Mesodermal cell (in vitro differentiated cells): ENCODE measurements around the gene PTPRN2.

Experiments used
- H3K27ac ChIP-seq: 2 replicates; pipeline ENCODE4 v1.7.0; 2013; ENCODE audit warnings: mild to moderate bottlenecking, low read depth, low read length, moderate library complexity; ENCODE audit not compliant: severe bottlenecking
- H3K36me3 ChIP-seq: 2 replicates; pipeline ENCODE4 v1.7.1; 2013; ENCODE audit warnings: mild to moderate bottlenecking, low read length, moderate library complexity; ENCODE audit not compliant: control insufficient read depth, insufficient read depth
- H3K4me1 ChIP-seq: one replicate; pipeline ENCODE4 v1.7.1; 2013; ENCODE audit warnings: mild to moderate bottlenecking, low read length; ENCODE audit not compliant: insufficient read depth, control insufficient read depth, poor library complexity, severe bottlenecking
- H3K4me3 ChIP-seq: 2 replicates; pipeline ENCODE4 v1.7.0; 2013; ENCODE audit warnings: low read length, control low read depth, mild to moderate bottlenecking; ENCODE audit not compliant: insufficient read depth, poor library complexity, severe bottlenecking; ENCODE audit errors: extremely low read depth
- H3K9me3 ChIP-seq: 2 replicates; pipeline ENCODE4 v1.7.1; 2013; ENCODE audit warnings: mild to moderate bottlenecking, low read length, moderate library complexity; ENCODE audit not compliant: control insufficient read depth
- WGBS, 2 experiments: methylation state at CpG; one replicate each; pipeline ENCODE4 v1.1.5; 2013; ENCODE audit warnings: missing lambda C conversion rate in 2 of 2; ENCODE audit not compliant: insufficient coverage in 2 of 2; 5-methylcytosine and 5-hydroxymethylcytosine counted together

The PTPRN2 gene

DNA sequence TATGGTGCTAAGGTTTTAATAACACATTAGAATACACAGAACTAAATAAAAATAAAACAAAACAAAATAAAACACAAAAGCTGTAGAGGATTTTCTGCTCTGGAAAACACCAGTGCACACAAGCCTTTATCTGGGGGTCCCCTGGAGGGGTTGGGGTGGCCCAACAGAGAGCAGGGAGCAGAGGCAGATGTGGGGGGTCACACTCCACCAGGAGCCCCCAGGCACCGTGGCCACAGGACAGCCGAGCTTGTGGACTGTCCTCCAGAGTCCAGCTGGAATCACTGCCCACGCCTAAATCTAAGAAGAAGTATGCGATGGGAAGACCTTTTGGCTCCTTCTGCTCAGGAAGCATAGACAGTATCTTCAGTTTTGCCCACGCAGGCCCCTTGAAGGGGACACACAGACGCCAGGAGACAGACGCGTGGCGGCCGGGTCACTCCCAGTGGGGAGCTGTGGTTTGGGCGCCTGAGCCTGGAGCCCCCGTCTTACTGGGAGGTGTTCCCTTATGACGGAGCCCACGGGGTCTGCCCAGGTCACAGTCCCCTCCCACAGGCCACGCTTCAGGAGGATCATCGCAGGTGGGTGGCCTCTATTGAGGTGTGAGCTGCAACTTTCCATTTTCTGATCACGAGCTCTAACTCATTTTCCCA lies 595.0 kb downstream of the PTPRN2 start:
- no peak overlapping the region for H3K27ac ChIP-seq
- H3K36me3 ChIP-seq, result no peaks in the 10 kb centered on the region
- peaks cover 77% of the 10 kb centered on the region for H3K9me3 ChIP-seq
- 81 to 88% methylated on average over 10 to 16 of the region's 17 CpGs for WGBS, 2 experiments
- no peaks in the 10 kb centered on the region for H3K4me1 ChIP-seq
- no peak overlapping the region for H3K4me3 ChIP-seq

GRCh38 chr7:157991761-157992160 lies 595.9 kb downstream of the PTPRN2 start:
- H3K4me1 ChIP-seq, result no peaks in the 10 kb centered on the region
- no peak overlapping the region for H3K27ac ChIP-seq
- 74 to 83% methylated on average over 6 to 10 of the region's 11 CpGs for WGBS, 2 experiments
- H3K4me3 ChIP-seq, result no peak overlapping the region
- no peaks in the 10 kb centered on the region for H3K36me3 ChIP-seq
- peaks cover 82% of the 10 kb centered on the region for H3K9me3 ChIP-seq

- Histone ChIP-seq H3K4me3 (no peak overlapping the region), H3K4me1 (no peaks in the 10 kb centered on the region), H3K9me3 (peaks cover 82% of the 10 kb centered on the region), H3K36me3 (no peaks in the 10 kb centered on the region), H3K27ac (no peak overlapping the region)
- WGBS, 2 experiments, result 77 to 81% methylated on average over 7 of the region's 9 CpGs
Measured at GRCh38 chr7:157991351-157991750, 596.3 kb downstream of the PTPRN2 start.

- Histone ChIP-seq H3K4me3 (no peak overlapping the region), H3K4me1 (no peaks in the 10 kb centered on the region), H3K27ac (no peak overlapping the region), H3K9me3 (peaks cover 79% of the 10 kb centered on the region), H3K36me3 (no peaks in the 10 kb centered on the region)
- 60% methylated on average over 9 of the region's 9 CpGs for WGBS, 2 experiments
Measured at GRCh38 chr7:157990881-157991250, 596.8 kb downstream of the PTPRN2 start.

- Histone ChIP-seq H3K36me3 (no peaks in the 10 kb centered on the region), H3K9me3 (peaks cover 79% of the 10 kb centered on the region), H3K27ac (no peak overlapping the region), H3K4me1 (no peaks in the 10 kb centered on the region), H3K4me3 (no peak overlapping the region)
- 80 to 84% methylated on average over 16 to 19 of the region's 21 CpGs for WGBS, 2 experiments
Measured at GRCh38 chr7:157990226-157990880, 597.3 kb downstream of the PTPRN2 start.

DNA sequence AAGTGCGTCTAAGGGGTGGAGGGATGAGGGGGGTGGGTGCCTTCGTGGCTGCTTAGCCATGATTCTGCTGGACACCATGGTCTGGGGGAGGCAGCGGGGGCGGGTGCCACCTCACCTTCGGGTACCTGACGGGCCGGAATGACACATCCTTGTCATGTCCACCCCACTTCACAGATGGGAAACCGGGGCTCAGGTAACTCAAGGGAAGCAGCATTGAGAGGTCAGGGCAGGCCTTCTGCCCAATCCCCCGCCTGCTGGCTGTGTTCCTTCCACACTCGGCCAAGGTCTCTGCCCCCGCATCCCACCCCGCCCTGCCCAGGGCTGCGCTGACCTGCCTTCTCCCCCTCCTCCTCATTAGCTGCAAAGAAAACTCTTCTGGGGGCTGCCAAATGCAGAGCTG lies 598.0 kb downstream of the PTPRN2 start:
- Histone ChIP-seq H3K36me3 (no peaks in the 10 kb centered on the region), H3K4me3 (no peak overlapping the region), H3K27ac (no peak overlapping the region), H3K4me1 (no peaks in the 10 kb centered on the region), H3K9me3 (peaks cover 83% of the 10 kb centered on the region)
- 87 to 91% methylated on average over 4 to 11 of the region's 13 CpGs for WGBS, 2 experiments

GRCh38 chr7:157987906-157988305 lies 599.7 kb downstream of the PTPRN2 start:
- Histone ChIP-seq H3K4me1 (no peaks in the 10 kb centered on the region), H3K4me3 (no peak overlapping the region), H3K9me3 (peaks cover 79% of the 10 kb centered on the region), H3K36me3 (no peaks in the 10 kb centered on the region), H3K27ac (no peak overlapping the region)
- 47 to 58% methylated on average over 6 to 10 of the region's 10 CpGs for WGBS, 2 experiments

DNA sequence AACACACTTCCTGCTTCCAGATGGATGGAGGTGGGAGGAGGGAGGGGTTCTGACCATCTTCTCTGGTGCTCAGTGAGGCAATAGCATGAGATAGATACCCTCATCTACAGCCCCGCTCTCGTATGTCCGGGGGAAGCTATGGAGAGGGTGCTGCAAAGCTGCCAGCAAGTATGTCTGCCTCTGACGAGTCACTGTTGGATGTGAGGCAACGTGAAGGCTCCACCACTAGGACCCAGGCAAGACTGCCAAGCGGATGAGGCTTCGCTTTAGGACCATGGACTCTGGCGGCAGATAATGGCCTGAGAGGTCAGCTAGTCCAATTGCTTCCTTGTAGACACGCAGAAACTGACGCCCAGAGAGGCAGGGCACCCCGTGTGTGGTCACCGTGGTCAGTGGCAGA lies 601.6 kb downstream of the PTPRN2 start:
- H3K4me1 ChIP-seq, result no peaks in the 10 kb centered on the region
- H3K9me3 ChIP-seq, result peaks cover 75% of the 10 kb centered on the region
- H3K4me3 ChIP-seq, result no peak overlapping the region
- no peaks in the 10 kb centered on the region for H3K36me3 ChIP-seq
- WGBS, 2 experiments, result 74 to 76% methylated on average over 11 to 12 of the region's 12 CpGs
- H3K27ac ChIP-seq, result no peak overlapping the region

GRCh38 chr7:157985636-157986035 lies 602.0 kb downstream of the PTPRN2 start:
- no peak overlapping the region for H3K4me3 ChIP-seq
- no peak overlapping the region for H3K27ac ChIP-seq
- H3K4me1 ChIP-seq, result no peaks in the 10 kb centered on the region
- H3K36me3 ChIP-seq, result no peaks in the 10 kb centered on the region
- WGBS, 2 experiments, result 80 to 83% methylated on average over 11 to 15 of the region's 15 CpGs
- peaks cover 75% of the 10 kb centered on the region for H3K9me3 ChIP-seq

DNA sequence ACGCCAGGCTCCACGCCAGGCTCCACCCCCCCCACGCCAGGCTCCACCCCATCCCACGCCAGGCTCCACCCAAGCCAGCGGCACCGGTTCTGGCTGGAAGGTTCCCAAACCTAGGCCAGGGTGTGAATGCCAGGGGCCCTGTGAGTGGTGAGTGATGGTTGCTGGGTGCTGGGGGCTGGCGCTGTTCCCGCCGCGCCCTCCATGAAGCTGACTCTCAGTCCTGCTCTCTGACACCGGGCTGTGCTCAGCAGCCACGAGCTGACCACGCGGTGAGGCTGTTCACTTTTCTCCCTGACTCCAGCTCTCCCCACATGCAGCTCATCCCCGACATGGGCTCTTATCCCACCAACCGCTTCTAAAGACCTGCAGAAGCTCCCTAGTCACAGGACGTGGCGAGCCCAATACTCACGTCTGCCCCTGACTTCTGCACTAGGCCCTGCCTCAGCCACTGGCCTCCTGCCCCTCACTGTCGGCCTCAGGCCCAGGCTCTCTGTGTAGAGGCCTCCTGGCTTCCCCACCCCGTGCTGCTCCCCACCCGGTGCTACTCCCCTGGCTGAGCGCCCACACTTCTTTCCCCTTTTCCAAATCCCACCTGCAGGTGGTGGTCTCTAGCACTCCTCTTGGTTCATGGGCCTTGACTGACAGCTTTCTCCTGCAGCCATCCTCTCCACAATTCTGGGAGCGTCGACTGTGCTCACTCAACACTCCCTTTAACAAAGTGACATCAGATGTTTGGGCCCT lies 603.0 kb downstream of the PTPRN2 start:
- H3K27ac ChIP-seq, result no peak overlapping the region
- H3K4me1 ChIP-seq, result no peaks in the 10 kb centered on the region
- WGBS, 2 experiments, result 81 to 83% methylated on average over 16 to 18 of the region's 25 CpGs
- H3K4me3 ChIP-seq, result no peak overlapping the region
- H3K9me3 ChIP-seq, result peaks cover 71% of the 10 kb centered on the region
- H3K36me3 ChIP-seq, result no peaks in the 10 kb centered on the region
